Naive thymus-derived CD4-positive, alpha-beta T cell (primary cell): ENCODE data around the gene GRWD1. TPM values are rescaled to one million over a fixed set of nuclear protein-coding genes. Genes with fewer than 3 reads are reported as not detected.

Experiments
- ATAC-seq: fragments of 150-1000 bp; cut with Tn5 transposase; 2 replicates; pipeline ENCODE4 v1.10.0; 2021; ENCODE audit warnings: mild to moderate bottlenecking, moderate library complexity
- CTCF ChIA-PET: fragments of 350-600 bp; sonication (Branson Sonifier 250); formaldehyde crosslinking; loops from one replicate; lab custom pipeline; 2021; ENCODE audit warnings: antibody characterized with exemption; lab: Charles Lee
- POLR2A ChIA-PET: fragments of 350-600 bp; sonication (Branson Sonifier 250); formaldehyde crosslinking; loops from one replicate; lab custom pipeline; 2021; ENCODE audit warnings: antibody characterized with exemption, inconsistent platforms; lab: Charles Lee
- DNase-seq, 9 donors: peaks; one replicate each; pipeline versions ENCODE4 v3.0.0 to v3.0.0-alpha.2; 2020 to 2022; ENCODE audit warnings: mixed read lengths in 1 of 9
- H3K27ac ChIP-seq: one replicate; pipeline ENCODE4 v1.7.0; 2013; ENCODE audit warnings: mild to moderate bottlenecking, low read depth, low read length, moderate library complexity
- H3K27me3 ChIP-seq, 2 donors: one replicate each; pipeline ENCODE4 v1.7.0; 2013; ENCODE audit warnings: low read length in 2 of 2, mild to moderate bottlenecking in 2 of 2, moderate library complexity in 2 of 2; ENCODE audit not compliant: control insufficient read depth in 2 of 2, insufficient read depth in 2 of 2
- H3K36me3 ChIP-seq, 3 experiments: 1 replicate in 2 of 3; 2 replicates in 1 of 3; pipeline ENCODE4 v1.7.0; 2013; ENCODE audit warnings: low read length in 3 of 3, mild to moderate bottlenecking in 3 of 3, moderate library complexity in 1 of 3; ENCODE audit not compliant: insufficient read depth in 3 of 3, control insufficient read depth in 2 of 3
- H3K4me1 ChIP-seq, 2 donors: one replicate each; pipeline ENCODE4 v1.7.0; 2013; ENCODE audit warnings: low read length in 2 of 2, mild to moderate bottlenecking in 2 of 2, moderate library complexity in 1 of 2; ENCODE audit not compliant: control insufficient read depth in 2 of 2, insufficient read depth in 2 of 2
- H3K4me3 ChIP-seq: 2 replicates; pipeline ENCODE4 v1.7.0; 2013; ENCODE audit warnings: mild to moderate bottlenecking, low read length
- H3K9me3 ChIP-seq, 3 experiments: 1 replicate in 2 of 3; 2 replicates in 1 of 3; pipeline ENCODE4 v1.7.0; 2013; ENCODE audit warnings: low read length in 3 of 3; ENCODE audit not compliant: control insufficient read depth in 2 of 3
- H3K27ac Mint-ChIP-seq, 9 donors: one replicate each; pipeline ENCODE4 v1.8.0; 2020 to 2022; ENCODE audit warnings: mixed read lengths in 9 of 9, mild to moderate bottlenecking in 8 of 9, moderate library complexity in 5 of 9, inconsistent platforms in 2 of 9
- H3K27me3 Mint-ChIP-seq, 5 donors: one replicate each; pipeline ENCODE4 v1.8.0; 2021 to 2022; ENCODE audit warnings: mixed read lengths in 5 of 5, mild to moderate bottlenecking in 1 of 5
- H3K36me3 Mint-ChIP-seq, 5 donors: one replicate each; pipeline ENCODE4 v1.8.0; 2020 to 2022; ENCODE audit warnings: mixed read lengths in 5 of 5, mild to moderate bottlenecking in 3 of 5, inconsistent platforms in 1 of 5
- H3K4me1 Mint-ChIP-seq, 7 donors: one replicate each; pipeline ENCODE4 v1.8.0; 2020 to 2022; ENCODE audit warnings: mixed read lengths in 7 of 7, mild to moderate bottlenecking in 3 of 7, inconsistent platforms in 1 of 7
- H3K4me3 Mint-ChIP-seq, 10 donors: one replicate each; pipeline ENCODE4 v1.8.0; 2020 to 2022; ENCODE audit warnings: mild to moderate bottlenecking in 10 of 10, mixed read lengths in 10 of 10, moderate library complexity in 6 of 10, inconsistent platforms in 2 of 10
- H3K9me3 Mint-ChIP-seq, 11 donors: one replicate each; pipeline ENCODE4 v1.8.0; 2020 to 2022; ENCODE audit warnings: mixed read lengths in 11 of 11, mild to moderate bottlenecking in 4 of 11, inconsistent platforms in 1 of 11, moderate library complexity in 1 of 11
- intact Hi-C, 2 donors: fragments of 100-400 bp; cut with micrococcal nuclease; formaldehyde crosslinking; loops; one replicate each; pipeline ENCODE4 v1.15.1; 2023
- polyA plus RNA-seq, 2 donors: library from polyadenylated mRNA; unstranded; fragments of 300-500 nt; fragmentation: Illumina TruSeq; gene quantifications; one replicate each; pipeline ENCODE4 v1.2.3, GENCODE V29; 2021
- total RNA-seq, 6 experiments: library from RNA in 5 of 6; stranded (reverse) in 5 of 6; gene quantifications; 1 replicate in 5 of 6; 2 replicates in 1 of 6; pipeline ENCODE4 v1.2.3 and lab custom pipeline; 2021 to 2026

Gene GRWD1
- total and polyA plus RNA-seq, 7 experiments from 2014 or later, result 26.1 to 51.6 (median 40.3) TPM

DNA sequence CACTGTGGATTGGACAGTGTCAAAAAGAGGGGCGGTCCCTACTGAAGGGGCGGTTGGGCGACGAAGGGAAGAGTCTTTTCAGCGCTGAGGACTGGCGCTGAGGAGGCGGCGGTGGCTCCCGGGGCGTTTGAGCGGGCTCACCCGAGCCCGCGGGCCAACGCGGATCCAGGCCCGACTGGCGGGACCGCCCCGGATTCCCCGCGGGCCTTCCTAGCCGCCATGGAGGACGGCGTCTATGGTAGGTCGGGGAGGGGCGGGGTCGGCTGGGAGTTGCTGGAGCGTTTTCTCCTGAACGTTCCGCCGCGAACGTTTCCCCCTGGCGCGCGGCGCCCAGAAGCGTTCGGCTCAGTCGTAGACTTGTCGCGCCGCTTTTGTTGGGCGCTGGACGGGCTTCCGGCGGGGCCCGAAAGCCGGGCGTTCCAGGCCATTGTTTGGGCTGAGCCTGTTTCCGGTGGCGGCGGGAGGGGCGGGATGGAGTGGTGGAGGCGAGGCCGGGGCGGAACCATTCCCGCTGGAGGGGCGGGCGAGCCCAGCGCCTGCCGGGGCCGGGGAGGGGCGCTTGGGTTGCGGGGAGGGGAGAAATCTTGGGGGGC is 23.6 kb downstream of the GRWD1 start, which contains the start of gene CYTH2:
TSS of gene CYTH2 (plus strand) at position 81 of the 593 bp plus-strand sequence. CDS start at position 220, 139 bp downstream.
- no peaks in the 10 kb centered on the region for H3K27me3 ChIP-seq
- H3K27me3 Mint-ChIP-seq, result no peaks in the 10 kb centered on the region
- peak within 1 kb of the TSS; percentile 86 for H3K27ac ChIP-seq
- H3K4me3 ChIP-seq, result peak within 1 kb of the TSS; percentile 93
- H3K27ac Mint-ChIP-seq, result peak within 1 kb of the TSS; percentile 85 to 96 (median 90)
- no peak for ATAC-seq
- intact Hi-C loops, result loop anchor here (1.0 to 5.0 kb wide), 19 partner anchors 11 to 1407 kb away; partner anchors contain the start of genes GRWD1 (in 2 of the 2), RPL18 (in 2 of the 2), SPHK2 (in 2 of the 2) and AKT1S1 (in 1 of the 2)
- H3K4me3 Mint-ChIP-seq, result peak within 1 kb of the TSS; percentile 81 to 96 (median 92)
- CTCF ChIA-PET, result interaction anchor here (1.6 kb wide), 1 partner anchor 21 kb away, joined by 13 read pairs; no protein-coding TSS in a partner anchor
- H3K36me3 Mint-ChIP-seq, result peaks cover 4 to 6% (median 4%) of the 10 kb centered on the region in 5 donors
- POLR2A ChIA-PET, result interaction anchor here (0.6 to 2.2 kb wide), 5 partner anchors 11 to 149 kb away, joined by 3 to 15 read pairs (median 4); partner anchors contain the start of gene GRWD1
- H3K4me1 Mint-ChIP-seq, result peaks cover 0 to 32% (median 18%) of the 10 kb centered on the region in 7 donors
- H3K9me3 Mint-ChIP-seq, result no peaks in the 10 kb centered on the region
- H3K36me3 ChIP-seq, result peaks cover 0 to 49% (median 3%) of the 10 kb centered on the region in 3 experiments
- peaks cover 7 to 15% of the 10 kb centered on the region in 2 donors for H3K4me1 ChIP-seq
- H3K9me3 ChIP-seq, result no peaks in the 10 kb centered on the region
- DNase-seq, result peak in 1 of 9 donors; percentile 81

DNA sequence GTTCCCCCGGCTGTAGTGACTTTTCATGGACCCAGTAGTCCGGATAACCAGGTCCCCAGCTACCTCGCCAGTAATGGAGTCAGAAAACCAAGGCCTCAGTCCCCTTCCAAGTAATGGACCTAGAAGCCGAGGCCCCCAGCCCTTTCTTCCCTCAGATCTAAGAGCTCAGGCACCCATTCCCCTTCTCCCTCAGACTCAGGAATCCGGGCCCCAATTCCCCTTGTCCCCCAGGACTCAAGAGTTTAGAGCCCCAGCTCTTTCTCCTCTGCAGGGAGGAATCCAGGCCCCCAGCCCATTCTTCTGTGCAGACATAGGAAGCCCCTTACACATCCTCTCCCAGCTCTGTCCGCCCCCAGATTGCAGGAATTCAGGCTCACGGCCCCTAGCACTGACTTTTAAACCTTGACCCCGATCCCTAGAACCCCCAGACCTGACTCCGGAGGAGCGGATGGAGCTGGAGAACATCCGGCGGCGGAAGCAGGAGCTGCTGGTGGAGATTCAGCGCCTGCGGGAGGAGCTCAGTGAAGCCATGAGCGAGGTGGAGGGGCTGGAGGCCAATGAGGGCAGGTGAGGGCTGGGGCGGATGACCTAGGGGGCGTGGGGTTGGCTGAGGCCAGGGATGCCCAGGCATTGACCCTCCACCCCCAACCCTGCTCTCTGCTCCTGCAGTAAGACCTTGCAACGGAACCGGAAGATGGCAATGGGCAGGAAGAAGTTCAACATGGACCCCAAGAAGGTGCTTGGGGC is 24.3 kb downstream of the GRWD1 start:
- H3K9me3 Mint-ChIP-seq, result no peaks in the 10 kb centered on the region
- peaks cover 7 to 15% of the 10 kb centered on the region in 2 donors for H3K4me1 ChIP-seq
- H3K27ac ChIP-seq, result peak overlapping the region; percentile 86
- ChIA-PET POLR2A (interaction anchor here (0.6 to 2.2 kb wide), 5 partner anchors 10 to 148 kb away, joined by 3 to 15 read pairs (median 4); partner anchors contain the start of gene GRWD1), CTCF (interaction anchor here (0.6 to 1.6 kb wide), 2 partner anchors 20 to 331 kb away, joined by 3 to 13 read pairs; no protein-coding TSS in a partner anchor)
- H3K36me3 Mint-ChIP-seq, result peaks cover 4 to 8% (median 4%) of the 10 kb centered on the region in 5 donors
- no peak for ATAC-seq
- intact Hi-C loops, result loop anchor here (1.0 to 5.0 kb wide), 19 partner anchors 10 to 1407 kb away; partner anchors contain the start of genes GRWD1 (in 2 of the 2), RPL18 (in 2 of the 2), SPHK2 (in 2 of the 2) and AKT1S1 (in 1 of the 2)
- peaks cover 0 to 56% (median 3%) of the 10 kb centered on the region in 3 experiments for H3K36me3 ChIP-seq
- peaks cover 0 to 34% (median 19%) of the 10 kb centered on the region in 7 donors for H3K4me1 Mint-ChIP-seq
- no peak for DNase-seq
- H3K27me3 ChIP-seq, result no peaks in the 10 kb centered on the region
- H3K27ac Mint-ChIP-seq, result peak overlapping the region in 7 of 9 donors; percentile 55 to 83 (median 75)
- peak overlapping the region; percentile 93 for H3K4me3 ChIP-seq
- H3K27me3 Mint-ChIP-seq, result no peaks in the 10 kb centered on the region
- H3K4me3 Mint-ChIP-seq, result peak overlapping the region; percentile 81 to 95 (median 91)
- H3K9me3 ChIP-seq, result no peaks in the 10 kb centered on the region

DNA sequence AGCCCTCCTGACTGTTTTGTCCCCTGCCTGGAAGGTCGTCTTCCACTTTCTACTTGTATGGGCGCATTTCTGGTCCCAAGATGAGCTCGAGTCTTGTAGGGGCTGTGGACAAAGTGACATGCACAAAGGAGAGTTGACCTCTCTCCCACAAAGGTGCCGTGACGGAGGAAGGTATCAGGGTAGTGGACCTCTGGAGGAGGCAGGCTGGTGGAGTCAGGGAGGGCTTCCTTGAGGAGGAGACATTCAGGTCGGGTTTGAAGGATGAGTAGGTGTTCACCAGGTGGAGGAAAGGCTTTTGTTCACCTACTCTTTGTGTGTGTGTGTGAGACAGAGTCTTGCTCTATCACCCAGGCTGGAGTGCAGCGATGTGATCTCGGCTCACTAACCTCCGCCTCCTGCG is 25.1 kb downstream of the GRWD1 start:
- H3K4me1 Mint-ChIP-seq, result peaks cover 0 to 34% (median 19%) of the 10 kb centered on the region in 7 donors
- no peaks in the 10 kb centered on the region for H3K27me3 Mint-ChIP-seq
- Histone ChIP-seq H3K36me3 (peaks cover 0 to 63% (median 3%) of the 10 kb centered on the region in 3 experiments), H3K27ac (no peak overlapping the region), H3K4me1 (peaks cover 7 to 15% of the 10 kb centered on the region in 2 donors), H3K4me3 (no peak overlapping the region), H3K27me3 (no peaks in the 10 kb centered on the region), H3K9me3 (no peaks in the 10 kb centered on the region)
- H3K36me3 Mint-ChIP-seq, result peaks cover 4 to 11% (median 4%) of the 10 kb centered on the region in 5 donors
- ChIA-PET POLR2A (interaction anchor here (1.0 to 2.2 kb wide), 4 partner anchors 9 to 26 kb away, joined by 4 to 15 read pairs (median 4); partner anchors contain the start of gene GRWD1), CTCF (interaction anchor here (0.6 to 1.6 kb wide), 2 partner anchors 19 to 330 kb away, joined by 3 to 13 read pairs; no protein-coding TSS in a partner anchor)
- H3K9me3 Mint-ChIP-seq, result no peaks in the 10 kb centered on the region
- ATAC-seq (no peak), DNase-seq (no peak)
- H3K27ac Mint-ChIP-seq, result peak overlapping the region in 7 of 9 donors; percentile 5 to 75 (median 46)
- intact Hi-C loops, result no loop called here
- peak overlapping the region; percentile 2 to 95 (median 74) for H3K4me3 Mint-ChIP-seq

DNA sequence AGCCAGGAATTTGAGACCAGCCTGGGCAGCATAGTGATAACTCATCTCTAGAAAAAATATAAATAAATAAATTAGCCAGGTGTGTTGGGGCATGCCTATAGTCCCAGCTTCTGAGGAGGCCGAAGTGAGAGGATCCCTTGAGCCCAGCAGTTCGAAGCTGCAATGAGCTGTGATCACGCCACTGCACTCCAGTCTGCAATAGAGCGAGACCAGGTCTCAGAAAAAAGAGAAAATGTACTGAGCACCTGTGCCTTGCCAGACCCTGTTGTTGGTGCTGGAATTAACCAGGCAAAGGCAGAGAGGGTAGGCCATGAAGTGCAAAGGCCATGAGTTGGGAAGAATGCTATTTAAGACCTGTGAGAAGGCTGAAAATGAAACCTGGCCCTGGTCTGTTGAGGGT is 26.1 kb downstream of the GRWD1 start:
- no peaks in the 10 kb centered on the region for H3K27me3 ChIP-seq
- Mint-ChIP-seq H3K4me1 (peaks cover 0 to 34% (median 19%) of the 10 kb centered on the region in 7 donors), H3K27ac (peak overlapping the region in 1 of 9 donors; percentile 63), H3K4me3 (peak overlapping the region in 2 of 10 donors; percentile 6 to 45), H3K27me3 (no peaks in the 10 kb centered on the region), H3K9me3 (no peaks in the 10 kb centered on the region), H3K36me3 (peaks cover 4 to 11% (median 4%) of the 10 kb centered on the region in 5 donors)
- DNase-seq (no peak), ATAC-seq (no peak)
- H3K4me3 ChIP-seq, result no peak overlapping the region
- intact Hi-C loops, result no loop called here
- POLR2A ChIA-PET, result no interaction called here
- H3K36me3 ChIP-seq, result peaks cover 0 to 70% (median 3%) of the 10 kb centered on the region in 3 experiments
- H3K4me1 ChIP-seq, result peaks cover 7 to 15% of the 10 kb centered on the region in 2 donors
- CTCF ChIA-PET, result no interaction called here
- no peaks in the 10 kb centered on the region for H3K9me3 ChIP-seq
- no peak overlapping the region for H3K27ac ChIP-seq

DNA sequence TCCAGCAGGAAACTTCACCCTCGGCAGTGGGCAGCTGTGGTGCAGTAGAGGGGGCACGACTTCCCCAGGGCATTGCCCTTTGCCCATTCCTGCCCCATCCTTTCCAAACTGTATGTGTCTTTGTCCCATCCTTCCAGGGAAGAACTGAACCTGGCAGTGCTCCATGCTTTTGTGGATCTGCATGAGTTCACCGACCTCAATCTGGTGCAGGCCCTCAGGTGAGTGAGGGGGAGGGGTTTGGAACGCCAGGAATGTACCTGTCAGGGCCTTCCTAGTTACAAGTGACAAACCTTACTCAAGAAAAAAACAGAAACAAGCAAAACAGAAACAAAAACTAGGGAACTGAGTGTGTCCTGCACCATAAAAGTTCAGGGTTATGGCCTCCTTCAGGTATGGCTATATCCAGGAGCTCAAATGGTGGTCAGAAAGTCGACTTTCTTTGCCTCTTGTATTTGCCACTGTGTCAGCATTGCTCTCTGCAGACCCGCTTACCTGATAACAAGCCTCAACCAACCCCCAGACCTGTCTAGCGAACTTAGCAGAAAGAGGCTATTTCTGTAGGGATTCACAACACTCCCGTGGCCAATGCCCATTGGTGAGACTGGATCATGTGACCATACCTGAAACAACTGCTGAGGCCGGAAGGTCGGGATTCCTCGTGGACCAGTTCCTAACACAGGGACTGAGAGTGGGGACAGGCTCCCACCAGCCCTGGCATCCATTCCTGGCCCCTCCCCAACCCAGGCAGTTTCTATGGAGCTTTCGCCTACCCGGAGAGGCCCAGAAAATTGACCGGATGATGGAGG is 27.6 kb downstream of the GRWD1 start:
- Mint-ChIP-seq H3K27me3 (no peaks in the 10 kb centered on the region), H3K4me3 (no peak overlapping the region), H3K36me3 (peaks cover 4 to 11% (median 4%) of the 10 kb centered on the region in 5 donors), H3K9me3 (no peaks in the 10 kb centered on the region), H3K27ac (peak overlapping the region in 2 of 9 donors; percentile 37 to 43), H3K4me1 (peaks cover 0 to 31% (median 18%) of the 10 kb centered on the region in 7 donors)
- no peaks in the 10 kb centered on the region for H3K9me3 ChIP-seq
- no peaks in the 10 kb centered on the region for H3K27me3 ChIP-seq
- ChIA-PET CTCF (no interaction called here), POLR2A (interaction anchor here (1.0 kb wide), 1 partner anchor 14 kb away, joined by 3 read pairs; no protein-coding TSS in a partner anchor)
- peaks cover 0 to 85% (median 3%) of the 10 kb centered on the region in 3 experiments for H3K36me3 ChIP-seq
- DNase-seq (no peak), ATAC-seq (no peak)
- no peak overlapping the region for H3K4me3 ChIP-seq
- no peak overlapping the region for H3K27ac ChIP-seq
- intact Hi-C loops, result no loop called here
- peaks cover 7 to 12% of the 10 kb centered on the region in 2 donors for H3K4me1 ChIP-seq
